LoVo (cell line): ENCODE results near the gene TMEM167A.
"Not testable (repeated sequence)": the region's sequence is repeated elsewhere in the genome, so short reads cannot be mapped to it uniquely, and the experiment has no call there.

Experiments used
- DNase-seq: peaks from one replicate; pipeline ENCODE4 v3.0.0-alpha.2; 2016; ENCODE audit warnings: low spot score

The TMEM167A gene

GRCh38 chr5:83090169-83090568 is 13.0 kb upstream of the TMEM167A start:
- no peak for DNase-seq

DNA sequence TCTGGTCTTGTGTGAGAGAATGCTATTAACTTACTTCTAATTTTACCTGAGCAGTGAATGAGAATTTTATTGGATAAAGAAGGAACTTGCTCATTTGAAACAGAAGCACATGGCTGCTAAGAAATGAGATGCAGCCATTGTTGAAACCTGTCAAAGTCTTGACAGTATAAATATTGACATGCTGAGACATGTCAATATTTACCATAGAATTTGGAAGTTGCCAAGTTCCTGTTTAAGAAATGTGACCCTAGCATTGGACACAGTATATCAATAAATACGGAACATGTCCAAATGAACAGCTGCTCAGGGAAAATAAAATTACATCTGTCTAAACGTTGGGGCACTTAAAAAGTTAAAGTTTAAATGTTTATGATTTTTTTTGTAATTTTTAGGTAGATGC is 7.9 kb upstream of the TMEM167A start:
- no peak for DNase-seq

GRCh38 chr5:83084336-83084735 is 7.1 kb upstream of the TMEM167A start:
- DNase-seq: no peak

GRCh38 chr5:83082750-83083149 is 5.6 kb upstream of the TMEM167A start:
- DNase-seq: no peak

- DNase-seq: no peak
Measured at GRCh38 chr5:83077662-83078261, 568 bp upstream of the TMEM167A start.

DNA sequence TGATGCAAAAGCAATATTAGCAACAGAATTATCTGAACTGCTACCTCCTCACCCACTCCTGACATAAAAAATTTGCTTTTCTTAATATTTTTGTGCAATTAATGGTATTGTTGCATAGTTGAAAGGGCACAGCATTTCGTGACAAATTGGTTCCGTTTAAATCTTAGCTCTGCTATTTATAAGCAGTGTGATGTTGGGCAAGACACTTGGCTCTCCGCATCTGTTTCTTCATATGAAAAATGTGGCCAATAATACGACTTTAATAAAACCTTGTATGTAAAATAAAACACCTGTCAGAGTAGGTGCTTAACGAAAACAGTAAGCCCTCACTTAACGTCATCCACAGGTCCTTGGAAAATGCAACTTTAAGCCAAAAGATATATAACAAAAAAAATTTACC is 4.2 kb downstream of the TMEM167A start:
- DNase-seq: no peak

DNA sequence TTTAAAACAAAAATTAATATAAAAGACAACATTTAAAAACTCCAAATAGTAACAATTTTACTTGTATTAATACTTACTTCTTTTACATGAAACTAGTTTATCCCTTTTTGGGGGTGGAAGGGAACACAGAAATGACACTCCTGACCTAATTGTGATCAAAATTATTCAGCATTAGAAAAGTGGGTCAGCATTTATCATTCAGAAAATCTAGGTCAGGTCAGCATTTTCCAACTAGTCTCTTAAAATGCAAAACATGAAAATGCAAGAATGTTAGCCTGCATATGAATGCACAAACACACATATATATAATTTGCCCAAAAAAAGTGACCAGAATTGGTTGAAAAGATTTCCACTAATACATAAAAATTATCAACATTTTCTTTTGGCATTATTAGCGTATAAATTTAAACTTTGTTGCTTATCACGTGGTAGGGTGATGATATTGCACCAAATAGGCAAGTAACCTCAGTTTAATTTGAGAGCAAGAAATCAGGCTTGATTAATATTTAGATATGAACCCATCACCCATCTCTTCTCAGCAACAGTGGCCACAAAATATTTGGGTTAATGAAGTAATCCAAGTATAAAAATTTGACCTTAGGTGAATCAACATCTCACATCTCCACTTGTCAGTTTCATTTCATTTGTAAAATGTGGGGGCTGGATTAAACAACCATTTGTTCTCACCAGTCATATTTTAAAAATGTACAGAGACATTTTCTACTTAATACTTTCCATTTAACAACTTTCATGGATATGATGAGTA is 5.7 kb downstream of the TMEM167A start:
- DNase-seq: no peak

DNA sequence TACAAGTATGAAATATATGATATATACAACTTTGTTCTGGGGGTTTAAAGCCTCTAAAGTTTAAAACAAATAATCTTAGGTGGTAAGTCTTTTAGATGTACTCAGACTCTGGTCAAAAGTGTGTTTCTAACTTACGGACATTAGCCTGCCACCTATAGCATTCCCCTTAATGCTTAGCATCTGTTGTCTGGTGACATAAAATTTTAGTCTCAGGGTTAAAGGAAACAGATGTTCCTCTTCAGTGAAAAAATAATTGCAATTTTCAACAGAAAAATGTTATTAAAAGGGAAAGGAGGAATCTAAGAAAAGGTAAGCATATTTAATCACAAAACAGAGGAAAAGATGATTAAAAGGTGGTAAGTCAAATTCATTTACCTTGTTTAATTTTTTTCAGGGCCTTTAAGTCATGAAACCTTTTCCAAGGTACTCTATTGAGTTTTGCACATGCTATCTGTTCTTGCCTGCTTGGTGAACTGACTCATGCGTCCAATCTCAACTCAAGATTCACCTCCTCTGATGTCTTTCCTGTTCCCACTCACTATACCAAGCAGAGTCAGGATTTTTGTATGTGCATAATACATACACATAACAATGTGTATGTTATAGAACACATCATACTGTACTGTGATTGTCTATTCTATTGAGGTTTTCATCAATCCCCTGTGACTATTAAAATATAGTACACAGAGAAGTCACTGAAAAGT is 7.9 kb downstream of the TMEM167A start:
- no peak for DNase-seq

DNA sequence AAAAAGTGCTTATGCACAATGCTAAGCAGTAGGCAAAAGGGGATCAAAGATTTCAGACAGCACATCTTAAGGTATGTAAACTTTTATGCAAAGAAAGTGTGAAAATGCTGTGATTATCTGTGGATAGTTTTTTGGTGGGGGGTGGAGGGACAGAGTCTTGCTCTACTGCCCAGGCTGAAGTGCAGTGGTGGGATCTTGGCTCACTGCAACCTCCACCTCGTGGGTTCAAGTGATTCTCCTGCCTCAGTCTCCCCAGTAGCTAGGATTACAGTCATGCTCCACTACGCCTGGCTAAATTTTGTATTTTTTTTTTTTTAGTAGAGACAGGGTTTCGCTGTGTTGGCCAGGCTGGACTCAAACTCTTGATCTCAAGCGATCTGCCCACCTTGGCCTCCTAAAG is 9.8 kb downstream of the TMEM167A start:
- not testable (repeated sequence) for DNase-seq

GRCh38 chr5:83066548-83067110 is 10.6 kb downstream of the TMEM167A start:
- no peak for DNase-seq

DNA sequence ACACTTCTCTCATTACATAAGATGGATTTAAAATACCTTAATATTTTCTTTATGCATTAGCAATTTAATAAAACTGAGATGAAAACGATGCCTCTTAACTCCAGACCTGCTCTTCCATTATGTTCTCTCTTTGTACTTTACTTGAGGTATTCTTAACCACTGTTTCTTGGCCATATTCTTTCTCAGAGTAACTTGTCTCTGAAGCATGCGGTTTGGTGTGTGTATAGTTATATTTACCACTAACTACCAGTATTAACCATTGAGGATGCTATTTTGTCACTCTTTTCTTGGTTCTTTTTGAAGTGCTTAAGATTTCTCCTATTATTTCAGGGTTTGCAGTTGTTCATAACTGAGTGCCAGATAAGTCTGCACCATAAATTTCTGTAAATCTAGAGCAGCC is 17.9 kb downstream of the TMEM167A start:
- no peak for DNase-seq

DNA sequence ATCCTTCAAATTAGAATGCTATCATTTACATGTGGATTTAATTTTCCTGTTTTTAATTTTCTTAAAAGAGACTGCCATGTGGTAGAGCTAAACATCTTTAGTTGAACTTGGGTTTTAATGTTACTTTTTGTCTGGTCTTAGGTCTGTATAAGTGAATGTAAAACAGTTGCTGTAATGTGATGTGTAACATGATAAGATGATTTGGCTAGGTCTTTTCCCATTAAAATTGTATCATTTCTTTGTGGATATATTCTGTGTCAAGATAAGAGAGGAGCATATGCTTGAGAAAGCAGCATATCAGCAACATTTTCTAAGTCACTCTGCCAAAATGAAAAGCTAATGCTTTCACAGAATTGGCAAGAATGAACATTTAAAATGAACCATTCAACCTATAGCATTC is 18.5 kb downstream of the TMEM167A start:
- DNase-seq: no peak

DNA sequence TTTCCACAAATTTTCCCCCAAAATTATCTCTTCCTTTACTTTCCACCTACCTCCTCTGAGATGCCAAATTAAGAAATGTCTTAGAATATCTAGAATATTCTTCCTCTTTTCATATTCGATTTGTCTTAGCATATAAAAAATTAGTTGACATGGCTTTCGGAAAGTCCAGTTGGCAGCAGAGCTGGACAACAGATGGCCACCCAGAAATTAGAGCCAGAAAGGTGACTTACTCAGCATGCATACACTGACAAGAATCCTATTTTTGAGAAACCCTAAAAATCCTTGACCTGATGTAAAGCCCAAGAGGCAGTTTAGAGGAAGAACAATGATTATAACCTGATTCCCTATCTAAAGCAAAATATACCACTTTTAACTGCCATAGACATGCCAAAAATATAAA is 22.0 kb downstream of the TMEM167A start:
- DNase-seq: no peak

DNA sequence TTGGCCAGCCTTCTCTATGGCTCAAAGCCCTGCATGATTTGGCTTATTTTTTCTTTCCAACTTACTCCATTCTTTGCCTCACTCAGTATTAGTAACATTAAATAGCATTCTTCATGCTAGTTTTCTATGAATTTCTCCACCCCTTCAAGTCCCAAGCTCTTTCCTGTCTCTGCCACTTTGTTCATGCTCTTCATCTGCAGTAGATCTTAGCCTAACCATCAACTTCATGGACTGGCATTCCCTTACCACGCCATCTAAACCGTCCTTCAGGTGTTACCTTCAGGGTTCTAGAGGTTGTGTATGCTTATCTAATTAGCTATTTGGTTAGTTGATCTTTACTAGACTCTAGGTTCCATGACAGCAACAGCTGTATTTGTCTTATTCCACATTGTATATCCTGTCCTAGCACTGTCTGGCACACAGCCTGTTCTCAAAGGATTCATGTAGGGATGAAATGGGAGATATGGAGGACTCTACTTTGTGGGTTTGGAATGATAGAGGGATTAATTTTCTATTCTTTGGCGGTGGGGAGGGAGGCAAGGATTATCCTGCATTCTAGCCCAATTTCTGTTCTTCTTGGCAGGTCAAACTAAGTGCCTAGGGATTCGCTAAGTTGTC is 26.4 kb downstream of the TMEM167A start:
- DNase-seq: no peak

GRCh38 chr5:83049370-83049885 is 27.8 kb downstream of the TMEM167A start:
- DNase-seq: no peak

GRCh38 chr5:83048811-83049210 is 28.4 kb downstream of the TMEM167A start:
- no peak for DNase-seq

DNA sequence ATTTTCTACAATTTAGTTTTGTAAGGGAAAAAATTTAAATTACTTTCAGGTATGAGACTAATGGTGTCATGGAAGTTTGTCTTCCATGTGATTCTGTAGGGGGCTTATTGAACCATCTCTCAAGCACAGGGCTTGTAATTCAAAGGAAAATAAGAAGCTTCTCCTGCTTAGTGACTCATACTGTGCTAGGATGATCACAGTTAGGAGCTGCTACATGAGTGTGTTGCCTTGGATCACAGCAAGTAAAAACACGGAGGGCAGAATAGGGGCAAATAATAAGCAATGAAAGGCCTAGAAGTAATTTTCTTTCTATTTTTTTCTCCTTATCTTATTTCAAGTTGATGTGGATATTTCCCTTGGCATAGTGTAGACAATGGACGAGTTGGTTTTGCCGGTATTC is 28.9 kb downstream of the TMEM167A start:
- DNase-seq: no peak

DNA sequence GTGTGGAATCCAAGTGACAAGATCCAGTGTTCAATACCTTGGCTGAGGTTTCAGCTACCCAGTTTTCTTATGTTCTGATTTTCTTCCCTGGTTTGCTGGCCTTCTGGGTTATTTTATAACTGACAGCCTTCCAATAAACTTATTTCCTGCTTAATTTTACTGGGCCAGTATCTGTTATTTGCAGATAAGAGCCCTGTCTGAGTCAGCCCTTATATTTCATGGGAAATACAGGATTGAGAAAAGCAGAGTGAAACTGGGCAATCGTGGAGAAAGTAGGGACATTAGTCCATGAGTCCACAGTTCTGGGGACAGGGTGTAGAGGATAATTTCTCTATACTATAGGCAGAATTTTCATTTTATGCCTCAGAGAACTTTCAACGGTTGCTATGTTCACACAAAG is 32.3 kb downstream of the TMEM167A start:
- no peak for DNase-seq

DNA sequence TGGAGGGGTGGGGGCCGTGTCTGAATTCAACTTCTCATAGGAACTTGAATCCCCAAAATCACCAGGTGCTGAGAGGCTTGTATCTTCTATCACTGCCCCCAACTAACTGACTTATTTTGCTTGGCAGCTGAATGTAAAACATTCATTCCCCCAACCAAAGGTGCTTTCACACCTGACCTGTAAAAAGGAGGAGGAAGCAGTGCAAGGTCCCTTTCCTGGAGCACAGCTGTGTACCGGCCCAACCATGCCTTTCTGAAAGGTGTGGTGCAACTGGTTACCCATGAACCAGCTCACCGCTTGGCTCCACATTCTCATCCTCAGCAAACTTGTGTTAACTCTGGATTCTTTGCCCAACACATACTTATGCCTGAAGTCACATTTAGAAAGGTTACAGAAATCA is 34.7 kb downstream of the TMEM167A start:
- DNase-seq: no peak

- no peak for DNase-seq
Measured at GRCh38 chr5:83038924-83039323, 38.3 kb downstream of the TMEM167A start.

GRCh38 chr5:83036991-83037575 is 40.1 kb downstream of the TMEM167A start:
- DNase-seq: no peak
